Pancreas (tissue), 10 donors: Measurements from ENCODE around the gene IPO7. TPM values are rescaled to one million over a fixed set of nuclear protein-coding genes. Genes with fewer than 3 reads are reported as not detected.

ENCODE experiments used
- ATAC-seq, 4 donors: fragments of 200-7000 bp; cut with Tn5 transposase; one replicate each; pipeline versions ENCODE4 v1.8.0 to v1.9.1; 2020; ENCODE audit warnings: mild to moderate bottlenecking in 4 of 4, moderate library complexity in 4 of 4
- DNase-seq, 6 donors: peaks; one replicate each; pipeline ENCODE4 v3.0.0-alpha.2; 2020
- FAIRE-seq: peaks from 2 replicates; lab custom pipeline; 2012; peaks lifted over from hg19 to GRCh38; lab: Jason Lieb, UNC
- H3K27ac ChIP-seq, 4 donors: fragments of 200-600 bp; sonication (generic); 1 replicate in 3 of 4; 2 replicates in 1 of 4; pipeline versions ENCODE4 v1.5.0 to v1.8.0; 2020
- H3K27me3 ChIP-seq, 4 donors: fragments of 200-600 bp; one replicate each; pipeline ENCODE4 v1.8.0; 2021
- H3K36me3 ChIP-seq, 3 donors: fragments of 200-600 bp; sonication (generic) in 1 of 3; one replicate each; pipeline versions ENCODE4 v1.5.0 to v1.8.0; 2020 to 2021
- H3K4me1 ChIP-seq, 3 donors: fragments of 200-600 bp; one replicate each; pipeline ENCODE4 v1.8.0; 2021
- H3K4me3 ChIP-seq, 4 donors: fragments of 200-600 bp; sonication (generic) in 2 of 4; one replicate each; pipeline versions ENCODE4 v1.5.0 to v1.8.0; 2020 to 2021
- H3K9me3 ChIP-seq, 4 donors: fragments of 200-600 bp; one replicate each; pipeline ENCODE4 v1.8.0; 2021
- CTCF ChIP-seq, 4 donors: fragments of 200-600 bp; sonication (generic) in 3 of 4; IDR thresholded peaks; one replicate each; pipeline versions ENCODE4 v1.5.0 to v1.8.0; 2021; ENCODE audit warnings: antibody characterized with exemption in 4 of 4
- WGBS, 2 donors: extraction: QIAGEN DNeasy Blood & Tissue Kit; methylation state at CpG; one replicate each; pipeline ENCODE4 v1.1.7; 2013; 5-methylcytosine and 5-hydroxymethylcytosine counted together
- intact Hi-C, 3 donors: fragments of 100-400 bp; cut with DNase I; formaldehyde crosslinking; loops; one replicate each; pipeline versions ENCODE4 v1.11.1 to v1.14.2; 2022
- polyA plus RNA-seq, 2 donors: library from polyadenylated mRNA; stranded (reverse); fragments of 200-250 nt; gene quantifications; one replicate each; pipeline ENCODE4 v1.2.3, GENCODE V29; 2013
- total RNA-seq, 6 donors: library from RNA; stranded (reverse); fragmentation: NEBNext Ultra II Directional in 4 of 6; extraction: Animal tissue kit (Norgen Biotek cat#: 25700) in 4 of 6; gene quantifications; one replicate each; pipeline versions ENCODE4 v1.2.1 to v1.2.4, GENCODE V29; 2021 to 2023
- donor health status: healthy with polysubstance abuse.
- donor health status: DM: no; HTN: no; CAD: no; lungs with moderate emphysema.
- donor health status: DM: no; HTN: no; CAD: no.
- donor health status: control.
- donor health status: control.
- donor health status: Bipolar disorder and iron deficiency.
- donor health status: DM: yes; HTN: yes; CAD: no.
- donor health status: DM: no; HTN: no; CAD: no.
- donor health status: DM: no; HTN: no; CAD: no.
- donor health status: DM: yes; HTN: yes; CAD: no.

IPO7 gene
- total and polyA plus RNA-seq, 8 donors = 12.7 to 64.1 (median 42.9) TPM

GRCh38 chr11:9460322-9461062 is 76.0 kb downstream of the IPO7 start, which contains the start of gene ZNF143:
Gene ZNF143 (plus strand): TSS chr11:9461012. CDS start chr11:9471309, 10,297 bp downstream.
- WGBS, 2 donors = 0% methylated on average over 45 of the region's 45 CpGs
- peak within 1 kb of the TSS; percentile 93 to 100 (median 96) for H3K27ac ChIP-seq
- FAIRE-seq (peak; percentile 97), ATAC-seq (peak; percentile 88 to 96 (median 90)), DNase-seq (peak; percentile 98 to 100 (median 100))
- H3K4me3 ChIP-seq = peak within 1 kb of the TSS; percentile 68 to 90 (median 81)
- intact Hi-C loops = no loop called here
- H3K4me1 ChIP-seq = peaks cover 0 to 16% (median 12%) of the 10 kb centered on the region in 3 donors
- H3K36me3 ChIP-seq = no peaks in the 10 kb centered on the region
- no peak for TF ChIP-seq CTCF (IDR thresholded peaks at IDR 0.05)
- no peaks in the 10 kb centered on the region for H3K9me3 ChIP-seq
- no peaks in the 10 kb centered on the region for H3K27me3 ChIP-seq

- FAIRE-seq (no peak), ATAC-seq (peak; percentile 67 to 76 (median 72)), DNase-seq (peak; percentile 85 to 93 (median 86))
- H3K27ac ChIP-seq = peak overlapping the region; percentile 93 to 100 (median 96)
- peak overlapping the region; percentile 54 to 70 (median 58) for H3K4me3 ChIP-seq
- 0 to 1% methylated on average over 36 to 57 of the region's 57 CpGs for WGBS, 2 donors
- intact Hi-C loops = no loop called here
- no peaks in the 10 kb centered on the region for H3K36me3 ChIP-seq
- peaks cover 0 to 16% (median 12%) of the 10 kb centered on the region in 3 donors for H3K4me1 ChIP-seq
- H3K27me3 ChIP-seq = no peaks in the 10 kb centered on the region
- H3K9me3 ChIP-seq = no peaks in the 10 kb centered on the region
- no peak for TF ChIP-seq CTCF (IDR thresholded peaks at IDR 0.05)
Observed at GRCh38 chr11:9461063-9461759, 76.8 kb downstream of the IPO7 start.

- Histone ChIP-seq H3K27ac (peak overlapping the region; percentile 93 to 100 (median 96)), H3K27me3 (no peaks in the 10 kb centered on the region), H3K36me3 (no peaks in the 10 kb centered on the region), H3K9me3 (no peaks in the 10 kb centered on the region), H3K4me3 (peak overlapping the region; percentile 54 to 70 (median 58)), H3K4me1 (peaks cover 0 to 16% (median 12%) of the 10 kb centered on the region in 3 donors)
- intact Hi-C loops = no loop called here
- ATAC-seq (no peak), DNase-seq (no peak), FAIRE-seq (no peak)
- no peak for TF ChIP-seq CTCF (IDR thresholded peaks at IDR 0.05)
- 0% methylated on average over 10 of the region's 10 CpGs for whole genome bisulfite sequencing, 2 donors
Observed at GRCh38 chr11:9461760-9462134, 77.3 kb downstream of the IPO7 start.

- ATAC-seq = no peak
- Histone ChIP-seq H3K4me3 (peak overlapping the region in 3 of 4 donors; percentile 54 to 70 (median 56)), H3K36me3 (no peaks in the 10 kb centered on the region), H3K27me3 (no peaks in the 10 kb centered on the region), H3K9me3 (no peaks in the 10 kb centered on the region), H3K27ac (peak overlapping the region; percentile 93 to 100 (median 96)), H3K4me1 (peaks cover 0 to 16% (median 12%) of the 10 kb centered on the region in 3 donors)
- no peak for TF ChIP-seq CTCF (IDR thresholded peaks at IDR 0.05)
- FAIRE-seq = no peak
- 84% methylated on average over 16 of the region's 16 CpGs for WGBS, 2 donors
- DNase-seq = no peak
- intact Hi-C loops = no loop called here
Observed at GRCh38 chr11:9462172-9462799, 77.8 kb downstream of the IPO7 start.
